HL-60 (cell line): ENCODE results near the gene IFT20.

Source experiments
- CTCF ChIP-seq: IDR thresholded peaks from one replicate; pipeline ENCODE4 v1.5.1; 2011; ENCODE audit warnings: low read length, control low read depth, inconsistent platforms; ENCODE audit not compliant: insufficient read depth
- POLR2AphosphoS5 ChIP-seq: IDR thresholded peaks from 2 replicates; pipeline ENCODE4 v1.6.1; 2012; ENCODE audit warnings: low read depth
- REST ChIP-seq: IDR thresholded peaks from 2 replicates; pipeline ENCODE4 v1.6.1; 2012; ENCODE audit warnings: low read depth; ENCODE audit not compliant: insufficient replicate concordance

- no peak for TF ChIP-seq POLR2AphosphoS5
- no peak for TF ChIP-seq REST
- no peak for TF ChIP-seq CTCF
Measured at GRCh38 chr17:28285965-28286364, 49.3 kb downstream of the IFT20 start.
